Thyroid gland (tissue), 4 donors: ENCODE data around the gene UBN1.

Experiments used
- POLR2A ChIP-seq, 2 donors: fragments of 450-650 bp; IDR thresholded peaks; one replicate each; pipeline ENCODE4 v1.6.1; 2017; ENCODE audit warnings: antibody characterized with exemption in 2 of 2, mild to moderate bottlenecking in 2 of 2, moderate library complexity in 1 of 2
- TF ChIP-seq, protein P1 (sequence below), 6 experiments: fragments of 200-600 bp in 3 of 6; fragments of 450-650 bp in 3 of 6; sonication (generic) in 3 of 6; IDR thresholded peaks; one replicate each; pipeline ENCODE4 v1.5.1; 2016 to 2019; ENCODE audit warnings: antibody characterized with exemption in 6 of 6, mild to moderate bottlenecking in 2 of 6, inconsistent platforms in 1 of 6, moderate library complexity in 1 of 6

DNA sequence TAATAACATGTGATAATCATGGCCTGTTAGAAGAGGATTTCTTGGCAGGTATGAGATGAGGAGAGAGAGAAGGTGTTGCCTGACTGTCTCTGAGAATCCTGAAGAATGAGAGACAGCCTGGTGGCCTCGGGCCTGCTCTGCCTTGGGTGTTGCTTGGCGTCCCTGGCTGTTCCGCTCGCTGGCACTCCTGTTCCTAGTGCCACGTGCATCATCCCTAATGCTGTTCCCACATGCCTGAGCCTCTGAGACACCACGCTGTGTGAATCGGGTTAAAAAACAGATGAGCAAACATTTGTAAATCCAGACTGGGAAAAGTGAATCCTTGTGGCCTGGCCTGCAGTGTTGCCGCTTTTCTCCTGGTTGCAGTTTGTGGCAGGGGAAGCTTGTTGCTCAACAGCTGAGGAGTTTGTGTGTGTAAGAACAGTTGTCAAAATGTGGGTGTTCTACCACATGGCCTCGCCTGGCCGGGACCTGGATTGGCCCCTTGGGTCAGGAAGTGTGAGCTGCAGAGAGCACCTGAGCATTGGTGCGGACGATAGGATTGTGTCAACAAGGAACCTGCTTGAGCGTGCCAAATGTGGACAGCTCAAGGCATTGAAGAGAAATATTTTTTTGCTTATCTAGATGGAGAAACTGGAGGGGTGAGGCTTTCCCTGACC is 22.0 kb downstream of the UBN1 start:
- TF ChIP-seq, protein P1, sequence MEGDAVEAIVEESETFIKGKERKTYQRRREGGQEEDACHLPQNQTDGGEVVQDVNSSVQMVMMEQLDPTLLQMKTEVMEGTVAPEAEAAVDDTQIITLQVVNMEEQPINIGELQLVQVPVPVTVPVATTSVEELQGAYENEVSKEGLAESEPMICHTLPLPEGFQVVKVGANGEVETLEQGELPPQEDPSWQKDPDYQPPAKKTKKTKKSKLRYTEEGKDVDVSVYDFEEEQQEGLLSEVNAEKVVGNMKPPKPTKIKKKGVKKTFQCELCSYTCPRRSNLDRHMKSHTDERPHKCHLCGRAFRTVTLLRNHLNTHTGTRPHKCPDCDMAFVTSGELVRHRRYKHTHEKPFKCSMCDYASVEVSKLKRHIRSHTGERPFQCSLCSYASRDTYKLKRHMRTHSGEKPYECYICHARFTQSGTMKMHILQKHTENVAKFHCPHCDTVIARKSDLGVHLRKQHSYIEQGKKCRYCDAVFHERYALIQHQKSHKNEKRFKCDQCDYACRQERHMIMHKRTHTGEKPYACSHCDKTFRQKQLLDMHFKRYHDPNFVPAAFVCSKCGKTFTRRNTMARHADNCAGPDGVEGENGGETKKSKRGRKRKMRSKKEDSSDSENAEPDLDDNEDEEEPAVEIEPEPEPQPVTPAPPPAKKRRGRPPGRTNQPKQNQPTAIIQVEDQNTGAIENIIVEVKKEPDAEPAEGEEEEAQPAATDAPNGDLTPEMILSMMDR (IDR thresholded peaks at IDR 0.05) = peak in 1 of 6 experiments; percentile 3
- TF ChIP-seq POLR2A (IDR thresholded peaks at IDR 0.05) = no peak
